NT2/D1 (cell line): ENCODE results near the gene KRT37.

ENCODE experiments used
- SUZ12 ChIP-seq: IDR thresholded peaks from 2 replicates; pipeline ENCODE4 v1.6.1; 2011; ENCODE audit not compliant: insufficient read length, insufficient read depth; ENCODE audit errors: extremely low read depth
- YY1 ChIP-seq: IDR thresholded peaks from 2 replicates; pipeline ENCODE4 v1.6.1; 2011; ENCODE audit not compliant: insufficient read length, insufficient read depth
- ZNF274 ChIP-seq: IDR thresholded peaks from 2 replicates; pipeline ENCODE4 v1.6.1; 2011; ENCODE audit warnings: mild to moderate bottlenecking, low read depth, low read length

GRCh38 chr17:41393826-41394225, 30.6 kb downstream of the KRT37 start:
- no peak for TF ChIP-seq YY1
- TF ChIP-seq ZNF274 = no peak
- TF ChIP-seq SUZ12 = no peak
